CD4-positive, alpha-beta T cell treated with Interleukin-1 beta for 1 hour (primary cell): ENCODE measurements around the gene COMMD2.
A peak's percentile ranks its signal among the peaks of the same experiment; 100 is the strongest.

Source experiments
- DNase-seq, 2 donors: peaks; one replicate each; pipeline ENCODE4 v3.0.0-alpha.2; 2020 to 2022

COMMD2 gene

GRCh38 chr3:149701206-149701976 lies 50.9 kb downstream of the COMMD2 start:
- DNase-seq, result peak in 1 of 2 donors; percentile 29
